Fibroblast of skin of abdomen (primary cell): Measurements from ENCODE around the gene LPAR3.
A peak's percentile ranks its signal among the peaks of the same experiment; 100 is the strongest.

ENCODE experiments used
- DNase-seq: peaks from one replicate; pipeline ENCODE4 v3.0.0-alpha.2; 2013

The LPAR3 gene

GRCh38 chr1:84823991-84824390 is 69.0 kb downstream of the LPAR3 start:
- no peak for DNase-seq

DNA sequence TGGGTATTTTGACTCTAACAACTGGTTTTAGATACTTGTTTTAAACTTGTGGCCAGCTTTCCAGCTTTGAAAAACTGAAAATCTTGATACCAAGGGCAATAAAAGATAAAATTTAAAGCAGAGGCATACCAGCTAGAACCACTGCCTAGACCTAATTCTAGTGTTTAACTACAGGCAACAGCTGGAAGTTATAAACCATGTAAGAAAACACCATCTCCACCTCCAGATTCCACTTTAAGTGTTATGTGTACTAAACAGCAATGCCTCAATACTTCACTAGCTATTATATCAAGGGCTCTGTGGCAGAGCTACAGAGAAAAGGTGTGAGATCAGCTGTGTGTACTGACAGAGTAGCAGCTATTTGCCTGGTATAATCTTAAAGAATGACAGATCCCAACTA is 69.5 kb downstream of the LPAR3 start:
- DNase-seq = no peak

- no peak for DNase-seq
Measured at GRCh38 chr1:84810343-84810742, 82.7 kb downstream of the LPAR3 start.

GRCh38 chr1:84809023-84809422 is 84.0 kb downstream of the LPAR3 start:
- no peak for DNase-seq

DNA sequence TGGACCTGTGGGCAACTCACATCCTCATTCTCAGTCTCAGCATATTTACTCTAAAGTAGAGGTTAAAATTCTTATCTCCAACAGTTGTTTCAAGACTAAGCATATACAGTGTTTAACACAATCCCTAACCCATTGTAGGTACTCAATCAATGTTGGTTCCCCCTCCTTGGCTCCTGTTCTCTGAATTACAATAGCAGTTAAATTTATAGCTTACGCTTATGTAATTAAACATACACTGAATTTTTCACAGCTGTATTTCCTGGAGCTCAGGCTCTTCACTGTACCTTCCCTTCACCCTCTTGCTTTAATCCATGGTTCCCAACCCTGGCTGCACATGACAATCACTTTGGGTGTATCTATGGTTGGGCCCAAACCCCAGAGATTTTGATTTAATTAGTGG is 89.4 kb downstream of the LPAR3 start:
- no peak for DNase-seq

- no peak for DNase-seq
Measured at GRCh38 chr1:84802567-84803232, 90.3 kb downstream of the LPAR3 start.

GRCh38 chr1:84800090-84801073 is 92.6 kb downstream of the LPAR3 start:
- no peak for DNase-seq

GRCh38 chr1:84797603-84798002 is 95.4 kb downstream of the LPAR3 start:
- DNase-seq = no peak

- no peak for DNase-seq
Measured at GRCh38 chr1:84795966-84796600, 96.9 kb downstream of the LPAR3 start.

- no peak for DNase-seq
Measured at GRCh38 chr1:84795213-84795612, 97.8 kb downstream of the LPAR3 start.

GRCh38 chr1:84792421-84792820 is 100.6 kb downstream of the LPAR3 start:
- no peak for DNase-seq

- DNase-seq = no peak
Measured at GRCh38 chr1:84789014-84789413, 104.0 kb downstream of the LPAR3 start.

DNA sequence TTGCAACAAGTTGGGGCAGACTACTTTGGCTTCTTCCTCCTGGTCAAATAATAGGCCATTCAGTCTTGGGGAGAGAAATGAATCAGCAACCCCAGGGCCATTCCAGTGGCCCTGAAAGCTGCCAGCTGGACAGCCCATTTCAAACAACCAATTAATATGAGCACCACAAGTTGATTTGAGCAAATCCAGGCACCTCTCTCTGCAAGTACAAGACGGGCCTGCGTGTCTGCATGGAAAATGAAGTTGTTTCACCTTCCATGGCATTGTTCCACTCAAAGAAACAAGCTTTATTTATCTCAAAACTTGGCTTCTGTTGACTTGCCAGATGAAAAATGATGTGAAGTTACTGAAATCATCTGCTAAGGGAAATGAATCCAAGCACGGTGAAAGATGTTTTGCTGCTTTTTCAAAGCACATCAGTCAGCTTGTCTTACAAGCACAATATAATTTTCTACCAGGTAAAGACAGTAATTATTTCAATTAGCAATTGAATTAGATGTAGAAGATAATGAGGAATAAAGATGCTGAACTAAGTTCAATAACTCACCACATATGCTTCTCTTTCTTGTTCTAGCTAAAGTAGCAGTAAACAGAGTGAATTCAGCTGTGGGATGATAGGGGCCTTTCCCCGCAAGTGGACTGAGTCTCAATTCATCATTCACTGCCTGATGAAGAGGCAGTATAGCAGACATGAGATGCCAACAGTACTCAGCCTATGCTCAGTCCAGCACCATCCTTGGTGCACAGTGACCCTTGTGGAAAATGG is 107.6 kb downstream of the LPAR3 start:
- DNase-seq = no peak

GRCh38 chr1:84782881-84783280 is 110.1 kb downstream of the LPAR3 start:
- no peak for DNase-seq

- peak; percentile 37 for DNase-seq
Measured at GRCh38 chr1:84781946-84782771, 110.8 kb downstream of the LPAR3 start.

GRCh38 chr1:84780000-84780716 is 112.8 kb downstream of the LPAR3 start:
- DNase-seq = no peak

DNA sequence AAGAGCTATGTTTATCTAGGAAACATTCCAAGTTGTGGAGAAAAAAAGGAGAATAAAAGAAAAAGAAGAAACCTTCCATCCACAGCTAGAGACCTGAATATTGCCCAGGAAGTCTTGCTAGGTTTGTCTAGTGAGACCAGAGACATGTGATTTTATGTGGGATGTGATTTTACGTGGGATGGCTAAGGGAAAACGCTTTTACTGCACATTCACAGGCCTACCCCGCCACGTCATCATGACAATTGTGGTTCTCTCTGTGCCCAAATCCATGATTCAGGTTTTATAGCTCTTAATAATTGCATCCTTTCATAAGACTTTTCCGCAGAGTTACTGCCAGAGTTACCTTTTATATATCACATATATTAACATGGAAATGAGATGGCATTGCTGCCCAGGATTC is 116.4 kb downstream of the LPAR3 start:
- no peak for DNase-seq

GRCh38 chr1:84775535-84775920 is 117.5 kb downstream of the LPAR3 start:
- peak; percentile 43 for DNase-seq

GRCh38 chr1:84774669-84775534 is 118.1 kb downstream of the LPAR3 start:
- DNase-seq = no peak

DNA sequence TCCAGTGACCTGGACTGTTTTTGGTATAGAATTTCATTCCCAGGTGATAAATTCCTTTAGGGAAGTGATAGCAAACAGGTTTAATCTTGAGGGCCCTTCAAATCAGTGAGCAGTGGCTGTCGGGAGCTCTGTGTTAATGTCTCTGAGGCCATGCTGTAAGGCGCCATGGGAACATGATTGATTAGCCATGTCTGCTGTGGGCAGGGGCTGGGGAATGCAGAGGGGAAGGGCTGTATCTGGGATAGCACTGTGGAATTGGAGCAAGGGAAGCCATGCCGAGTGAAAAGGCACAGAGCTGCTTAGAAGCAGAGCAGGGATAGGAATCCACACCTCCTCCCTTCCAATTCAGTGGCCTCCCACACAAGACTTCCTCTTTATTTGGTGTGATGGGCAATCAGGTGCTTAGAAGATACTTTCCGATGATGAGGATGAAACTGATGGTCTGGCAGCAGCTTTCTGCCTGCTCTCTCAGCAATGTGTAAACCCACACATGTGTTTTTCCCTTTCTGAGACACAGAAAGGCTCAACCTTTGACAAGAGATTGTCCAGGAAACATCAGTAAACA is 119.0 kb downstream of the LPAR3 start:
- DNase-seq = no peak
